Glomerular visceral epithelial cell (primary cell): Measurements from ENCODE around the gene ALAS2.
A peak's percentile ranks its signal among the peaks of the same experiment; 100 is the strongest.
"Not testable (repeated sequence)": the region's sequence is repeated elsewhere in the genome, so short reads cannot be mapped to it uniquely, and the experiment has no call there.

ENCODE experiments used
- DNase-seq: peaks from one replicate; pipeline ENCODE4 v3.0.0-alpha.2; 2016; ENCODE audit errors: extremely low spot score

The ALAS2 gene

GRCh38 chrX:55005256-55005655 is 25.5 kb downstream of the ALAS2 start:
- no peak for DNase-seq

- DNase-seq, result no peak
Observed at GRCh38 chrX:55004231-55004630, 26.5 kb downstream of the ALAS2 start.

- DNase-seq, result peak; percentile 89
Observed at GRCh38 chrX:54999717-55000598, 30.8 kb downstream of the ALAS2 start, which contains the start of gene APEX2. Gene APEX2 (plus strand): TSS chrX:55000363. CDS start chrX:55000423, 60 bp downstream.

- no peak for DNase-seq
Observed at GRCh38 chrX:54995621-54996020, 35.2 kb downstream of the ALAS2 start.

GRCh38 chrX:54994668-54995351 is 36.0 kb downstream of the ALAS2 start:
- DNase-seq, result no peak

- DNase-seq, result no peak
Observed at GRCh38 chrX:54994099-54994498, 36.7 kb downstream of the ALAS2 start, which contains the start of gene PFKFB1. Gene PFKFB1 (minus strand): TSS chrX:54994188. CDS start chrX:54994007, 181 bp downstream.

- DNase-seq, result no peak
Observed at GRCh38 chrX:54992911-54993622, 37.7 kb downstream of the ALAS2 start.

- no peak for DNase-seq
Observed at GRCh38 chrX:54991706-54992105, 39.1 kb downstream of the ALAS2 start.

- DNase-seq, result not testable (repeated sequence)
Observed at GRCh38 chrX:54983306-54983705, 47.5 kb downstream of the ALAS2 start.

GRCh38 chrX:54980334-54980733 is 50.4 kb downstream of the ALAS2 start:
- DNase-seq, result no peak

GRCh38 chrX:54979432-54979831 is 51.3 kb downstream of the ALAS2 start:
- no peak for DNase-seq

- peak; percentile 30 for DNase-seq
Observed at GRCh38 chrX:54978448-54978847, 52.3 kb downstream of the ALAS2 start.

- no peak for DNase-seq
Observed at GRCh38 chrX:54977387-54977786, 53.4 kb downstream of the ALAS2 start.

- DNase-seq, result no peak
Observed at GRCh38 chrX:54964766-54965497, 65.8 kb downstream of the ALAS2 start.

- no peak for DNase-seq
Observed at GRCh38 chrX:54961750-54962149, 69.0 kb downstream of the ALAS2 start.
